HEK293 (cell line): Measurements from ENCODE around the gene TARBP1.

Experiments used
- CTCF ChIA-PET: fragments of 350-600 bp; formaldehyde crosslinking; extraction: SDS; loops from one replicate; lab custom pipeline; 2021; ENCODE audit warnings: antibody characterized with exemption; lab: Yijun Ruan, JAX
- POLR2A ChIA-PET: fragments of 300-600 bp; formaldehyde crosslinking; extraction: SDS; loops from one replicate; lab custom pipeline; 2020; ENCODE audit warnings: antibody characterized with exemption, inconsistent platforms; lab: Yijun Ruan, JAX
- H3K27ac ChIP-seq: fragments of 200-500 bp; sonication (Bioruptor generic); 2 replicates; pipeline ENCODE4 v1.5.1; 2014; ENCODE audit warnings: low read depth, low read length, control low read depth, inconsistent platforms; ENCODE audit errors: extremely low read depth
- H3K36me3 ChIP-seq, 2 experiments: fragments of 200-500 bp in 1 of 2; sonication (Bioruptor generic) in 1 of 2; 1 replicate in 1 of 2; 2 replicates in 1 of 2; pipeline ENCODE4 v1.5.1; 2014 to 2017; ENCODE audit warnings: inconsistent platforms in 2 of 2, low read length in 2 of 2; ENCODE audit not compliant: control insufficient read depth in 2 of 2, insufficient read depth in 1 of 2
- H3K4me1 ChIP-seq: fragments of 200-500 bp; sonication (Bioruptor generic); 2 replicates; pipeline ENCODE4 v1.5.1; 2014; ENCODE audit warnings: mild to moderate bottlenecking, low read length, inconsistent platforms; ENCODE audit not compliant: control insufficient read depth, insufficient read depth
- H3K4me3 ChIP-seq: 2 replicates; pipeline ENCODE4 v1.5.1; 2011; ENCODE audit warnings: low read depth, mild to moderate bottlenecking, control low read depth, low read length, moderate library complexity
- H3K9me3 ChIP-seq: fragments of 200-500 bp; sonication (Bioruptor generic); 2 replicates; pipeline ENCODE4 v1.5.1; 2014; ENCODE audit warnings: low read depth, low read length, inconsistent platforms; ENCODE audit not compliant: control insufficient read depth, insufficient read depth
- EGR2 ChIP-seq: fragments of 450-650 bp; formaldehyde crosslinking; IDR thresholded peaks from 2 replicates; pipeline ENCODE4 v1.5.1; 2016; ENCODE audit warnings: low read depth, missing biosample characterization, missing genetic modification characterization
- ELK4 ChIP-seq: IDR thresholded peaks from 2 replicates; pipeline ENCODE4 v1.6.1; 2011; ENCODE audit warnings: mild to moderate bottlenecking, low read depth, low read length, borderline replicate concordance
- IKZF3 ChIP-seq: fragments of 450-650 bp; IDR thresholded peaks from 2 replicates; pipeline ENCODE4 v1.5.0; 2018; ENCODE audit warnings: missing biosample characterization, mild to moderate bottlenecking, missing genetic modification characterization, moderate library complexity
- KLF8 ChIP-seq: fragments of 450-650 bp; formaldehyde crosslinking; IDR thresholded peaks from 2 replicates; pipeline ENCODE4 v1.5.1; 2016; ENCODE audit warnings: missing biosample characterization, missing genetic modification characterization
- PRDM6 ChIP-seq: fragments of 450-650 bp; formaldehyde crosslinking; IDR thresholded peaks from 2 replicates; pipeline ENCODE4 v1.5.1; 2017; ENCODE audit warnings: missing biosample characterization, missing genetic modification characterization
- ZBTB1 ChIP-seq: fragments of 450-650 bp; formaldehyde crosslinking; IDR thresholded peaks from 2 replicates; pipeline ENCODE4 v1.5.1; 2016; ENCODE audit warnings: missing biosample characterization, missing genetic modification characterization
- ZBTB48 ChIP-seq: fragments of 450-650 bp; formaldehyde crosslinking; IDR thresholded peaks from 2 replicates; pipeline ENCODE4 v1.5.1; 2016; ENCODE audit warnings: missing biosample characterization, missing genetic modification characterization
- ZFHX2 ChIP-seq: fragments of 450-650 bp; formaldehyde crosslinking; conservative IDR thresholded peaks from 2 replicates; pipeline ENCODE4 v1.5.1; 2016; ENCODE audit warnings: missing biosample characterization, missing genetic modification characterization
- ZNF132 ChIP-seq: fragments of 450-650 bp; formaldehyde crosslinking; IDR thresholded peaks from 2 replicates; pipeline ENCODE4 v1.5.1; 2017; ENCODE audit warnings: missing biosample characterization, missing genetic modification characterization, borderline replicate concordance
- ZNF221 ChIP-seq: fragments of 450-650 bp; formaldehyde crosslinking; IDR thresholded peaks from 2 replicates; pipeline ENCODE4 v1.5.1; 2017; ENCODE audit warnings: missing biosample characterization, missing genetic modification characterization, borderline replicate concordance
- ZNF26 ChIP-seq: fragments of 450-650 bp; formaldehyde crosslinking; IDR thresholded peaks from 2 replicates; pipeline ENCODE4 v1.5.1; 2016; ENCODE audit warnings: missing biosample characterization, missing genetic modification characterization
- ZNF280C ChIP-seq: fragments of 450-650 bp; formaldehyde crosslinking; IDR thresholded peaks from 2 replicates; pipeline ENCODE4 v1.5.1; 2016; ENCODE audit warnings: missing biosample characterization, missing genetic modification characterization
- ZNF362 ChIP-seq: fragments of 450-650 bp; formaldehyde crosslinking; IDR thresholded peaks from 2 replicates; pipeline ENCODE4 v1.5.1; 2016; ENCODE audit warnings: missing biosample characterization, missing genetic modification characterization
- ZNF366 ChIP-seq: fragments of 450-650 bp; formaldehyde crosslinking; conservative IDR thresholded peaks from 2 replicates; pipeline ENCODE4 v1.5.1; 2016; ENCODE audit warnings: missing biosample characterization, missing genetic modification characterization
- ZNF513 ChIP-seq: fragments of 450-650 bp; IDR thresholded peaks from 2 replicates; pipeline ENCODE4 v1.5.1; 2018; ENCODE audit warnings: missing biosample characterization, missing genetic modification characterization
- ZNF548 ChIP-seq: fragments of 450-650 bp; formaldehyde crosslinking; IDR thresholded peaks from 2 replicates; pipeline ENCODE4 v1.5.1; 2016; ENCODE audit warnings: missing biosample characterization, missing genetic modification characterization
- ZNF600 ChIP-seq: fragments of 450-650 bp; formaldehyde crosslinking; IDR thresholded peaks from 2 replicates; pipeline ENCODE4 v1.5.1; 2016; ENCODE audit warnings: missing biosample characterization, missing genetic modification characterization
- ZNF621 ChIP-seq: fragments of 450-650 bp; formaldehyde crosslinking; IDR thresholded peaks from 2 replicates; pipeline ENCODE4 v1.5.1; 2017; ENCODE audit warnings: missing biosample characterization, missing genetic modification characterization
- ZNF660 ChIP-seq: fragments of 450-650 bp; IDR thresholded peaks from 2 replicates; pipeline ENCODE4 v1.5.1; 2018; ENCODE audit warnings: missing biosample characterization, mild to moderate bottlenecking, missing genetic modification characterization
- ZNF692 ChIP-seq: fragments of 450-650 bp; formaldehyde crosslinking; IDR thresholded peaks from 2 replicates; pipeline ENCODE4 v1.5.1; 2016; ENCODE audit warnings: missing biosample characterization, missing genetic modification characterization
- ZNF792 ChIP-seq: fragments of 450-650 bp; formaldehyde crosslinking; IDR thresholded peaks from 2 replicates; pipeline ENCODE4 v1.5.1; 2016; ENCODE audit warnings: missing biosample characterization, missing genetic modification characterization

Gene TARBP1

GRCh38 chr1:234521836-234522235, 42.9 kb upstream of the TARBP1 start:
- Histone ChIP-seq H3K4me1 (peaks cover 19% of the 10 kb centered on the region), H3K27ac (no peak overlapping the region), H3K4me3 (no peak overlapping the region), H3K9me3 (no peaks in the 10 kb centered on the region), H3K36me3 (no peaks in the 10 kb centered on the region)
- ChIA-PET POLR2A (interaction anchor here (0.7 to 1.8 kb wide), 3 partner anchors 23 to 1683 kb away, joined by 4 to 8 read pairs (median 5); no protein-coding TSS in a partner anchor), CTCF (interaction anchor here (0.7 to 1.9 kb wide), 2 partner anchors 22 to 33 kb away, joined by 3 to 9 read pairs; no protein-coding TSS in a partner anchor)
- no peak for TF ChIP-seq ZNF221 (tag by site-specific recombination)
- 0 out of 2 replicates have a peak, but pooled peaks have one; percentile 38 for TF ChIP-seq ZNF692 (tag by site-specific recombination)
- no peak for TF ChIP-seq ZNF132 (tag by site-specific recombination)
- peak; percentile 81; the same call in 1 of the 2 replicates for TF ChIP-seq ZNF362 (tag by site-specific recombination)
- 0 out of 2 replicates have a peak, but pooled peaks have one; percentile 47 for TF ChIP-seq ZNF366 (tag by site-specific recombination)
- TF ChIP-seq ZNF621 (tag by site-specific recombination) = no peak

GRCh38 chr1:234520908-234521817, 42.2 kb upstream of the TARBP1 start:
- H3K4me1 ChIP-seq = peaks cover 19% of the 10 kb centered on the region
- CTCF ChIA-PET = interaction anchor here (0.6 to 1.9 kb wide), 4 partner anchors 22 to 564 kb away, joined by 3 to 9 read pairs (median 3); no protein-coding TSS in a partner anchor
- H3K36me3 ChIP-seq = no peaks in the 10 kb centered on the region
- H3K27ac ChIP-seq = no peak overlapping the region
- H3K9me3 ChIP-seq = no peaks in the 10 kb centered on the region
- POLR2A ChIA-PET = interaction anchor here (1.5 to 1.8 kb wide), 2 partner anchors 23 to 90 kb away, joined by 4 to 5 read pairs; no protein-coding TSS in a partner anchor
- no peak overlapping the region for H3K4me3 ChIP-seq
- no peak for TF ChIP-seq ZNF548 (tag by site-specific recombination)
- no peak for TF ChIP-seq ZNF513 (tag by site-specific recombination)
- TF ChIP-seq ZBTB48 (tag by site-specific recombination) = no peak
- peak; percentile 78 for TF ChIP-seq ZFHX2 (tag by site-specific recombination)
- TF ChIP-seq IKZF3 (tag by site-specific recombination) = peak; percentile 9; the same call in 1 of the 2 replicates
- TF ChIP-seq KLF8 = no peak
- no peak for TF ChIP-seq ZNF792 (tag by site-specific recombination)
- peak; percentile 12; the same call in 1 of the 2 replicates for TF ChIP-seq PRDM6 (tag by site-specific recombination)
- TF ChIP-seq ZNF660 = no peak
- no peak for TF ChIP-seq ZNF280C (tag by site-specific recombination)
- TF ChIP-seq ZBTB1 (tag by site-specific recombination) = no peak
- no peak for TF ChIP-seq ELK4
- TF ChIP-seq EGR2 = peak; percentile 70
- TF ChIP-seq ZNF26 = no peak
- TF ChIP-seq ZNF600 = 0 out of 2 replicates have a peak, but pooled peaks have one; percentile 13
